Erythroblast (primary cell): ENCODE measurements around the gene ZFP3.
"Not testable (repeated sequence)": the region's sequence is repeated elsewhere in the genome, so short reads cannot be mapped to it uniquely, and the experiment has no call there.

Source experiments
- GATA1 ChIP-seq: IDR thresholded peaks from 2 replicates; pipeline ENCODE4 v1.6.1; 2011; ENCODE audit warnings: low read depth, mild to moderate bottlenecking, control low read depth, low read length, moderate library complexity
- POLR2A ChIP-seq: IDR thresholded peaks from 2 replicates; pipeline ENCODE4 v1.6.1; 2011; ENCODE audit warnings: mild to moderate bottlenecking, low read length

GRCh38 chr17:5130687-5131086 is 52.4 kb downstream of the ZFP3 start:
- TF ChIP-seq POLR2A, GATA1: not testable (repeated sequence)
